ENCODE measurements around the gene TUBB2B.
"Not testable (repeated sequence)": the region's sequence is repeated elsewhere in the genome, so short reads cannot be mapped to it uniquely, and the experiment has no call there.

TUBB2B gene

GRCh38 chr6:3208098-3208774 is 19.2 kb downstream of the TUBB2B start:
- no peak for DNase-seq

- no peak for DNase-seq
Measured at GRCh38 chr6:3206339-3207015, 21.0 kb downstream of the TUBB2B start.

DNA sequence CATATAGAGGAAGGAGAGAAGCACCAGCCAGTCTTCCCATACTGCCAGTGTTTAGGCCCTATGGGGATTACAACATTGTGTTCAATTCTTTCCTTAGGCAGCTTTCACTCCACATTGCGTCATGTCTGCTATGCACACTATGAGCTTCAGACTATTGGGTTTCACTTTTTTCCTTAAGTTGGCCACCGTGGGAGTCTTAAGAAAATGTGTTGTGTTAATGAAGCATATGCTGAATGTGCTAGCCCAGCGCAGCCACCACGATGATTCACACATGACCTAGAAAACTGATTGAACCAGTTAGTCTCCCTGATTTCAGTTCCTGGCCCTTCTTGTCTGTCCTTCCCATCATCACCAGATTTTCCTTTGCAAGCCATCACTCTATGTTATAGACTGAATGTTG is 21.5 kb downstream of the TUBB2B start:
- DNase-seq = no peak

DNA sequence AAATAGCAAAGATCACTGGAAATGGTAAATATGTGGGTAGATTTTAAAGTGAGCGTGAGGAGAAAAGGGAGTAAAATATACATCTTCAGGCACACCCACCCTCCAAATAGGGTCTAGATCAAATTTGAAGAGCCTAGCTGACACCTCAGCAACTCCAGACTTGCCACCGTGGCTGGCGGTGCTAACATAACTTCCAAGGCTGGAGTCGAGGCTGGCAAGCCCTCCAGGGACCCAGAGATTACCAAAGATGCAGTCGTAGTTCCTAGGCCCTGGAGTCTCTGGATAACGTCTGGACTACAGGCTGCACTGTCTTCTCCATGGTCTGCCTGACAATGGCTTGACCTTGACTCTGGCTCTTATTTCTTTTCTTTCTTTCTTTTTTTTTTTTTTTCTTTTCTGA is 22.5 kb downstream of the TUBB2B start:
- no peak for DNase-seq

GRCh38 chr6:3202999-3203696 is 24.3 kb downstream of the TUBB2B start:
- no peak for DNase-seq

DNA sequence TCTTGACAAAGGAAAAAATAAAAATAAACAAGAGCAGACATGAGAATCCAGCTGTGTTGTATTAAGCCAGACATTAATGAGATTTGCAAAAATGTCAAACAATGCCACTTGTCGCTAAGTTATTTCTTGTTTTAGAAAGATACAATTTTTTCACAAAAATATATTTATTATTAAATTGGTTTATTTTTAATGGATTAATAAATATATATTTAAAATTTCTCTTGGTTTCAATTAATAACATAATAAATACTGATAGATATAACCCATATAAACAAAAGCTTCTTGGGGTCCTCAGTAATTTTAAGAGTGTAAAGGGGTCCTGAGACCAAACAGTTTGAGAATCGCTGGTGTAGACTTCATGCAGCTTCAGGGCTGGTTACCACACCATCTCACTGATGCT is 26.1 kb downstream of the TUBB2B start:
- DNase-seq = no peak

GRCh38 chr6:3200682-3201081 is 26.8 kb downstream of the TUBB2B start:
- no peak for DNase-seq

DNA sequence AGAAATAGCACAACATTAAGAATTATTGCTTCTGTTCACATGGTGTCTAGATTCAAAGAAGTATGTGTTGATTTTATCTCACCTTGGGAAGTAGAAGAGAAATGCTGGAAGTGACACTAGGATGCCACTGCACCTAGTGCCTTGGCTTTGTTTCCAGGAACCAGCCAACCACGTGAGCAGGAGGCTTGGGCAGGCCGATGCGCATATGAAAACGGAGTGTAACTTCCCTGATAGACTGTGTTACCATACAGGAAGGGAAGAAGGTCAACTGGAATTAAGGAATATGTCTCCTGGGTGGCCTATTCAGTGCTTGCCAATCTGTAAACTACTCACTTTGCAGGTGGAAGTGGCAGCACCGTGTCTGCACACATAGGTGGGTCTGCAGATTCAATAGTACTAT is 28.1 kb downstream of the TUBB2B start:
- DNase-seq = no peak

DNA sequence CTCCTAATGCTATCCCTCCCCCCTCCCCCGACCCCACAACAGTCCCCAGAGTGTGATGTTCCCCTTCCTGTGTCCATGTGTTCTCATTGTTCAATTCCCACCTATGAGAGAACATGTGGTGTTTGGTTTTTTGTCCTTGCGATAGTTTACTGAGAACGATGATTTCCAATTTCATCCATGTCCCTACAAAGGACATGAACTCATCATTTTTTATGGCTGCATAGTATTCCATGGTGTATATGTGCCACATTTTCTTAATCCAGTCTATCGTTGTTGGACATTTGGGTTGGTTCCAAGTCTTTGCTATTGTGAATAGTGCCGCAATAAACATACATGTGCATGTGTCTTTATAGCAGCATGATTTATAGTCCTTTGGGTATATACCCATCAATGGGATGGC is 29.7 kb downstream of the TUBB2B start:
- not testable (repeated sequence) for DNase-seq

DNA sequence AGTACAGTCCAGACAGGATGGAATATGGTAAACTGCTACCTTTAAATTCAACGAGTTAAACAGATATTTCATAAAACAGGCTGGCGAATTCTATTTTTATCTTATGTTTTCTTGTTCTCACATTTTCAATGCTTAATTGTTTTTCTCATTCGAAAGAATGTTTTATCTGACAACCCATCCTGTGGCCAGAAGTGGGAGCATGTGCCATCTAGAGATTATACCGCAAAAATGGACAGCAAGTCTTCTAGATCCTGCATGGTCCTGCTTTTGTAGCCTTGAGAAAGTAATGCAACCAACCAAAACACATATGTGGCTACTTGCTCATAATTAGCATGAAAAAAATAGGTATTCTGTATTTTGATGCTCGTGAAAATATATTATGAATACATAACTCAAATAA is 30.7 kb downstream of the TUBB2B start:
- no peak for DNase-seq

DNA sequence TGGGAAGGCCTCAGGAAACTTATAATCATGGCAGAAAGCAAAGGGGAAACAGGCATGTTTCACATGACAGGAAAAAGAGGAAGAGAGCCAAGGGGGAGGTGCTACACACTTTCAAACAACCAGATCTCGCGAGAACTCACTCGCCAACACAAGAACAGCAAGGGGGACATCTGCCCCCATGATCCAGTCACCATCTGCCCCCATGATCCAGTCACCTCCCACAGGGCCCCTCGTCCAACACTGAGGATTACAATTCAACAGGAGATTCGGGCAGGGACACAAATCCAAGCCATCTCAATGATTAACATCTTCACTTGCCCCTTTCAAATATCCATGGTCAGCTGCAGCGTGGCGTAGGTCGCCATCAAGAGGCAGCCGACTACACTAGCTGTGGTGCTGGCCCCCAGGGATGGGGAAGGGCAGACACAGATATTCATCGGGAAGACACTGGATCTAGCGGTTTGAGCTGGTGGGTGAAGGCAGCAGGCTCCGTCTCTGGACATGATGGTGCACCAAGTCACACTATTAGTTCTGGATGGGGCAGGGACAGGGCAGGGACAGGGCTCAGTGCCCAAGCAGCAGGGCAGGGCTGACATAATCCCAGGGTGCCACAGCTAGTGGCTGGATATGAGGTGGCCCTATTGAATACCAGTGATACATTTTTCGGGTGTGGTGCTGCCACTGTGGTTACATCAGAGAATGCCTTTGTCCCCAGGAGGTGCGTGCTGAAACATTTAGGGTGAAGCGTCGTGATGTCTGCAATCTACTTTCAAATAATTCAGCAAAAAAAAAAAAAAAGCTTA is 31.6 kb downstream of the TUBB2B start:
- no peak for DNase-seq

DNA sequence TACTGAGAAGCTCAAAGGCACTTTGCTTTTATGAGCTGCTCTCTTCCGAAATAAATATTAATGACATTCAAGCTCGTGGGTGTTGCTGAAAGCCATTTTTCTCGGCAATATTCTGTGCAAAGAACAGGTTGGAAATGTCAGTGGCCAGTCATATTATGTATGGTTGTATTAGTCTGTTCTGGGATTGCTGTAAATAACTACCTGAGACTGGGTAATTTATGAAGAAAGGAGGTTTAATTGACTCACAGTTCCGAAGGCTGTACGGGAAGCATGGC is 32.1 kb downstream of the TUBB2B start:
- DNase-seq = no peak

DNA sequence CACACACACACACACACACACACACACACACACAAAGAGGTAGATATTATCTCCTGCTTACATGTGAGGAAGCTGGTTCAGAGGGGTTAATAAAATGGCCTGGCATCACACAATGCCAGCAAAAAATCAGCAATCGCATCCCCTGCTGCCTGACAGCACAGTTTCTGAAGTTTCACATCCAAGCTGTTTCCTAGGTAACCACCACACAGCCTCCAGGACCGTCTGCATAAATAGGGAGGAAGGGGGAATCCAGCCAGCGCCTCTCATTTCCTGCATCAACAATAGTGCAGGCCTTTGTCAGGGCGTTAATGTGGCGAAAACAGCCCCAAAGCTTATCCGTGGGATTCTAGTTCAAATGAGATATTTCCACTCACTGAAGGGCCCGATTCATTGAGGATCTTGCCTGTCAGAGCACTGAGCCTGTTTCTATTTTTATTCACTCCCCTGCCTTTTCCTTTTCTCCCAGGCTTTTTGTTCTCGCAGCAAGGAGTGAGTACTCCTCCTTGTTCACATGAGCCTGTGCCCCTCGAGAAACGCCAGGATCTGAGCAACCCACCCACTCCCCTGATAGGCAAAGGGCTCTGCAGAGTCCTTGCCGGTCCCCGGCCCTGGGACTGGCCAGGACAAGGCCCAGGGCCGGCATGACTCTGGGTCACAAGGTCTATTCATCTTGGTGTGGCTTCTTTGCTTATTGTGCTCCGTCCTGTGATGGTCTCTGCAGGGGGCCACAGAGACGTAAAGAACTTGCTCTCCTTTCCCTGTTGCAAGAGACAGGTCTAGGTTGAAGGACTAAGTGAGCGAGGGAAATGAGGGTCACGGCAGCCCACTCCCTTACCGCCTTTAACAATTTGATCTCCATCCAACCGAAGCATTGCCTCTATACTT is 32.7 kb downstream of the TUBB2B start:
- no peak for DNase-seq

DNA sequence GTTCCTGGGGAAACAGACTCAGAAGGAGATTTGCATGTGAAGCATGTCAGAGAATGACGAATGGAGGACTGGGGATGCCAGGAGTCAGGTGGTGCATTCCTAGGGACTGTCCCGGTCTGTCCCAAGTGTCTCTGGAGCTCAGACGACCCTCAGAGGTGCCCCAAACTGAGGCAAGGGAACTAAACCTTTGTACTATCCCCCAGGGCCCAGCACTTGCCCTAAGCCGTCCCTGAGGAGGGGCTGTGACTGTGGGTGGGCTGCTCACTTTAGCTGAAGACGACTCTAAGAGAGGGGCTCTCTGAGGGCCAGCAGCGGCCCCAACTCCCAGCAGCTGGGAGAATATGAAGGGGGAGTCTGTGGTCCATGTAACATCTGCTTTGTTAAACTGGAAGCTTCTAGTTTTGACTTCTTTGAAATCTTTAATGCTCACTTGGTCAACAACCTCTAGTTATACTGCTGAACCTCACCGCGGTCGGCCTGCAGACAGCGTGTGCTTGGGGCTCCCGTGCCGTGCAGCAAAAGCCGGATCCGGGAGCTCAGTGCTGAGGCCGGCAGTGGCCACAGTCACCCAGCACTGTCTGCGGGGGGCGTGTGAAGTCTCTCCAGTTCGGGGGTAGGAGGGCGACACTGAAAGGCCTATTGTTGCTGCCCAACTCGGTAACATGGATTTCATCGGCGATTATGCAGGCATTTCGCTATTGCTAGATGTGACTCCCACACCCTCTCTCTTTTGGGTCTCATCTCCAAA is 34.2 kb downstream of the TUBB2B start:
- DNase-seq = no peak

DNA sequence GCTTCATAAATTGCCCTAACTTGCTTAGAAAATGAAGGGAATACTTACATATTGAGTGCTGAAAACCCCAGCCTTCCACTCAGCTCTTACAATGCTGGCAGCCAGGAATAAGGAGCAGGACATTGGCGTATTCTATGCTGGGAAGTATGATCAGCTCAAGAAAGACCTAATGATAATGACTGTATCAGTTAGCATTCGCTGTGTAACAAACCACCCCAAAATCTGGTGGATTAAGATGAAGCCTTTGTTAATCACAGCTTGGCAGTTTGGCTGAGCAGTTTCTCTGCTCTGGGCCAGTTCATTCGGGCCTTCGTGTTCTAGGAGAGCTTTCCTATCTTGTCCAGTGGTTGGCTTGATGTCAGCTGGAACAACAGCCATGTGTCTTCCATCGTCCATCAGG is 36.7 kb downstream of the TUBB2B start:
- no peak for DNase-seq

- no peak for DNase-seq
Measured at GRCh38 chr6:3190056-3190455, 37.4 kb downstream of the TUBB2B start.

DNA sequence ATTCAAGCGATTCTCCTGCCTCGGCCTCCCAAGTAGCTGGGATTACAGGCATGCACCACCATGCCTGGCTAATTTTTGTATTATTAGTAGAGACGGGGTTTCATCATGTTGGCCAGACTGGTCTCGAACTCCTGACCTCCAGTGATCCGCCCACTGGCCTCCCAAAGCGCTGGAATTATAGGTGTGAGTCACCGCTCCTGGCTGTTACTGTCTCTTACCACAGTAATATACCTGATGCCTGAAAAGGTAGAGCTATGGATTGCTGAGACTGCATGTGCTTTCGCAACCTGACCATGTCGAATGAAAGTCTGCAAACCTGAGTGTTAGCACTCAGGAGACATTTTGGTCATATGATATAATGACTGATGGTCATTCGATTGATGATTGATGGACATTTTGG is 38.3 kb downstream of the TUBB2B start:
- not testable (repeated sequence) for DNase-seq

GRCh38 chr6:3188262-3188661 is 39.2 kb downstream of the TUBB2B start:
- DNase-seq = no peak

GRCh38 chr6:3186974-3187382 is 40.5 kb downstream of the TUBB2B start:
- no peak for DNase-seq

DNA sequence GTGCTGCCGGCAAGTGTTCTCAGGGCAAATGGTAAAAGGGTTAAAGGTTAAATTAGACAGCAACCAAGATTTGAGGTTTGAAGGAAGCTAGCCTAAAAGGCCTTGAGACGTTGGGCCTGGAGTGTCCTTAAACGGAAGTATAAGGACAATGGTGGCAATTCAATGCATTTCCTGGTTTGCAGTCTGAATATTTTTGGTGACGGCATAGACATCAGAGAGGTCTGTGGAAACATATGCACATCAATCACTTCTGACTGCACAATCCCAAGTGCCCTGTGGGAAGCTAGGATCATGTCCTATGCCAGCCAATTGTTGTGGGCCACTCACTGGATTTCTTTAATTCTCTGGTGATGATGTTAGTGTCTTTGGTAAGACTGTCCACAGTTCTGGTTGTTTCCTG is 44.4 kb downstream of the TUBB2B start:
- no peak for DNase-seq

- DNase-seq = no peak
Measured at GRCh38 chr6:3181105-3181504, 46.3 kb downstream of the TUBB2B start.

DNA sequence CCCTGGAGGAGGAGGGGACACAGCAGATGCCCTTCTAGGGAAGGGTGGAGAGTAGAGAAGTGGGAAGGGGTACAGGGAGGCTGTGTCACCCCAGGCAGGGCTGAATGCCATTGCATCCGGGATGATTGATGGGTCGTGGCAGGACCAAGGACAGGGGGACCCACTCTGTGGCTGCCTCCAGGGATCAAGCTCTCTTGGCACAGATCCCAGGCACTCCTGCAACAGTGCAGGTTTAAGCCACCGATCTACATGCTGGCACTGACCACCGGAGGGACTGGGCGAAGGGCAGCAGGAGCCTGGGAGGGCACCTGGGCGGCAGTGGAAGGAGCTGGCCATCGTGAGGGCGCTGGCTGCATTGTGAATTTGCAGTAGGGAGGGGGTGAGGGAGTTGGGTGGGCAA is 47.5 kb downstream of the TUBB2B start:
- not testable (repeated sequence) for DNase-seq
